Endothelial cell of umbilical vein (primary cell): ENCODE data around the gene ROBO4. TPM values are rescaled to one million over a fixed set of nuclear protein-coding genes. Genes with fewer than 3 reads are reported as not detected.

Source experiments
- BruUV-seq: library from RNA; stranded (reverse); fragments of 400-500 nt; replicated peaks from 2 replicates; lab custom pipeline; 2021; lab: Mats Ljungman, UMichigan
- CTCF ChIA-PET: fragments of 300-600, 350-600 bp; sonication (Branson Sonifier 250); formaldehyde crosslinking; loops from one replicate; lab custom pipeline; 2021; ENCODE audit warnings: antibody characterized with exemption, inconsistent platforms; lab: Charles Lee
- POLR2A ChIA-PET: fragments of 300-600, 350-600 bp; sonication (Branson Sonifier 250); formaldehyde crosslinking; loops from one replicate; lab custom pipeline; 2021; ENCODE audit warnings: antibody characterized with exemption, inconsistent platforms; lab: Charles Lee
- DNase-seq: peaks from one replicate; pipeline ENCODE4 v3.0.0-alpha.2; 2011; ENCODE audit warnings: low read depth, low spot score
- FAIRE-seq: peaks from 2 replicates; lab custom pipeline; 2011; peaks lifted over from hg19 to GRCh38; lab: Jason Lieb, UNC
- H2AFZ ChIP-seq: 2 replicates; pipeline ENCODE4 v1.6.0; 2012; ENCODE audit warnings: low read depth, low read length, control low read depth, inconsistent platforms
- H3K27ac ChIP-seq: 2 replicates; pipeline ENCODE4 v1.5.1; 2011; ENCODE audit warnings: low read depth, mild to moderate bottlenecking, control low read depth, low read length, moderate library complexity; ENCODE audit not compliant: insufficient read depth
- H3K27me3 ChIP-seq, 2 experiments: 2 replicates each; pipeline versions ENCODE4 v1.6.0 to v1.6.1; 2011; ENCODE audit warnings: low read length in 2 of 2, mixed read lengths in 1 of 2; ENCODE audit not compliant: control insufficient read depth in 2 of 2, insufficient read depth in 2 of 2
- H3K36me3 ChIP-seq, 2 experiments: 2 replicates in 1 of 2; 3 replicates in 1 of 2; pipeline ENCODE4 v1.5.1; 2011; ENCODE audit warnings: low read length in 2 of 2, mild to moderate bottlenecking in 1 of 2, moderate library complexity in 1 of 2; ENCODE audit not compliant: control insufficient read depth in 2 of 2, insufficient read depth in 2 of 2; ENCODE audit errors: extremely low read depth in 1 of 2
- H3K4me1 ChIP-seq: 3 replicates; pipeline ENCODE4 v1.5.1; 2011; ENCODE audit warnings: mild to moderate bottlenecking, low read length; ENCODE audit not compliant: control insufficient read depth, insufficient read depth; ENCODE audit errors: extremely low read depth
- H3K4me2 ChIP-seq: 2 replicates; pipeline ENCODE4 v1.6.1; 2011; ENCODE audit warnings: low read length, control low read depth, mixed read lengths; ENCODE audit not compliant: insufficient read depth
- H3K4me3 ChIP-seq, 3 experiments: fragments of 200-600 bp in 1 of 3; sonication (generic), shearing (Covaris generic) in 1 of 3; replicated peaks in 1 of 3; 2 replicates each; pipeline ENCODE4 v1.5.1; 2011 to 2016; ENCODE audit warnings: control low read depth in 3 of 3, low read length in 3 of 3, mild to moderate bottlenecking in 2 of 3, inconsistent platforms in 1 of 3, low read depth in 1 of 3, moderate library complexity in 1 of 3; ENCODE audit not compliant: insufficient read depth in 1 of 3
- H3K79me2 ChIP-seq: 2 replicates; pipeline ENCODE4 v1.6.0; 2012; ENCODE audit warnings: low read length, inconsistent platforms; ENCODE audit not compliant: control insufficient read depth, insufficient read depth
- H3K9ac ChIP-seq: replicated peaks from 2 replicates; pipeline ENCODE3; 2011; ENCODE audit warnings: low read length, control low read depth; ENCODE audit not compliant: insufficient read depth; ENCODE audit errors: extremely low read depth
- H3K9me1 ChIP-seq: replicated peaks from 3 replicates; pipeline ENCODE4 v1.6.0; 2011; ENCODE audit warnings: mild to moderate bottlenecking, low read length; ENCODE audit not compliant: control insufficient read depth, insufficient read depth; ENCODE audit errors: extremely low read depth
- H3K9me3 ChIP-seq: replicated peaks from 2 replicates; pipeline ENCODE4 v1.5.1; 2012; ENCODE audit warnings: low read length, inconsistent platforms; ENCODE audit not compliant: control insufficient read depth, insufficient read depth
- H4K20me1 ChIP-seq: replicated peaks from 2 replicates; pipeline ENCODE3; 2011; ENCODE audit warnings: mild to moderate bottlenecking, low read length; ENCODE audit not compliant: control insufficient read depth, insufficient read depth; ENCODE audit errors: extremely low read depth
- EZH2 ChIP-seq: IDR thresholded peaks from 2 replicates; pipeline ENCODE4 v1.6.1; 2012; ENCODE audit warnings: borderline replicate concordance, low read depth, mild to moderate bottlenecking, moderate library complexity, low read length, inconsistent platforms; ENCODE audit not compliant: severe bottlenecking
- FOS ChIP-seq: IDR thresholded peaks from 2 replicates; pipeline ENCODE4 v1.6.1; 2011; ENCODE audit warnings: mild to moderate bottlenecking, low read length, moderate library complexity, borderline replicate concordance; ENCODE audit not compliant: insufficient read depth
- GATA2 ChIP-seq: IDR thresholded peaks from 2 replicates; pipeline ENCODE4 v1.7.0; 2011; ENCODE audit warnings: low read depth, mild to moderate bottlenecking, moderate library complexity, mixed read lengths, low read length; ENCODE audit not compliant: insufficient read length, insufficient read depth
- JUN ChIP-seq: IDR thresholded peaks from 2 replicates; pipeline ENCODE4 v1.6.1; 2011; ENCODE audit warnings: borderline replicate concordance, low read depth; ENCODE audit not compliant: insufficient read length, insufficient read depth
- MYC ChIP-seq: IDR thresholded peaks from one replicate; pipeline ENCODE4 v1.6.1; 2011; ENCODE audit warnings: mild to moderate bottlenecking, low read depth, low read length
- POLR2A ChIP-seq: IDR thresholded peaks from 2 replicates; pipeline ENCODE4 v1.6.1; 2012; ENCODE audit warnings: low read depth, mild to moderate bottlenecking, control low read depth, low read length
- POLR2AphosphoS5 ChIP-seq: IDR thresholded peaks from 2 replicates; pipeline ENCODE4 v1.6.1; 2012; ENCODE audit warnings: low read depth, mild to moderate bottlenecking, control low read depth, low read length, moderate library complexity; ENCODE audit not compliant: insufficient read depth
- dilution Hi-C: fragments of 300-500 bp; cut with MboI; formaldehyde crosslinking; loops from one replicate; pipeline ENCODE4 v1.15.0; 2019; ENCODE audit warnings: low sequenced_read_pairs; ENCODE audit not compliant: extremely low pct_ligation_motif_present
- intact Hi-C: fragments of 100-400 bp; cut with micrococcal nuclease; formaldehyde crosslinking; loops from one replicate; pipeline ENCODE4 v1.10.0; 2022
- polyA plus RNA-seq, 4 experiments: library from polyadenylated mRNA; depleted of rRNA in 3 of 4; stranded (reverse) in 3 of 4; unstranded in 1 of 4; fragments of >200 nt; gene quantifications; 2 replicates each; pipeline versions ENCODE4 v1.2.1 to v1.2.3, GENCODE V29; 2011 to 2012; ENCODE audit warnings: missing spikeins in 1 of 4
- total RNA-seq: library from RNA; stranded (reverse); gene quantifications from 2 replicates; pipeline ENCODE4 v1.2.3, GENCODE V29; 2021
- TF ChIP-seq, protein P1 (sequence below), 2 donors: IDR thresholded peaks; 1 replicate in 1 of 2; 2 replicates in 1 of 2; pipeline ENCODE4 v1.5.1; 2011; ENCODE audit warnings: low read length in 2 of 2, mild to moderate bottlenecking in 2 of 2, moderate library complexity in 2 of 2, control low read depth in 1 of 2, inconsistent platforms in 1 of 2, low read depth in 1 of 2; ENCODE audit not compliant: insufficient read depth in 1 of 2; ENCODE audit errors: extremely low read depth in 1 of 2
- TF ChIP-seq, protein P2 (sequence below): IDR thresholded peaks from 2 replicates; pipeline ENCODE4 v1.6.1; 2011; ENCODE audit not compliant: insufficient read depth, insufficient read length

ROBO4 gene
- total and polyA plus RNA-seq, 2 donors (not counting 3 experiments of a cell fraction or from before 2014, with no cell fraction given) = 260 to 474 TPM

DNA sequence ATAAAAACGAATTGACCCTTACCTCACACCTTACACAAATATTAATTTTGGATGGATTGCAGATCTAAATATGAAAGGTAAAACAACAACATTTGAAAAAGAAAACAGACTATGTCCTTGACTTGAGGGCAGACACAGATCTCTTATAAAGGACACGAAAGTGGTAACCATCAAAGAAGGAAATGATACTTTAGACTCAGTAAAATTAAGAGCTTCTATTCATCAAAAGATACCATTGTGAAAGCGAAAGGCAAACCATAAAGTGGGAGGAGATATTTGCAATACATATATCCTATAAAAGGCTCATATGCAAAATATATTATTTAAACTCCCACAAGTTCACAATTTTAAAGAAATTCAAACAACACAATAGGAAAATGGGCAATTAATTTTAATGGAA, 33.1 kb upstream of the ROBO4 start:
- no peak overlapping the region for H3K4me2 ChIP-seq
- H3K4me1 ChIP-seq = peaks cover 6% of the 10 kb centered on the region
- BruUV-seq = no TSS peak
- TF ChIP-seq FOS (no peak), GATA2 (no peak), POLR2AphosphoS5 (no peak), JUN (no peak), POLR2A (no peak), EZH2 (no peak), MYC (no peak)
- TF ChIP-seq, protein P1, sequence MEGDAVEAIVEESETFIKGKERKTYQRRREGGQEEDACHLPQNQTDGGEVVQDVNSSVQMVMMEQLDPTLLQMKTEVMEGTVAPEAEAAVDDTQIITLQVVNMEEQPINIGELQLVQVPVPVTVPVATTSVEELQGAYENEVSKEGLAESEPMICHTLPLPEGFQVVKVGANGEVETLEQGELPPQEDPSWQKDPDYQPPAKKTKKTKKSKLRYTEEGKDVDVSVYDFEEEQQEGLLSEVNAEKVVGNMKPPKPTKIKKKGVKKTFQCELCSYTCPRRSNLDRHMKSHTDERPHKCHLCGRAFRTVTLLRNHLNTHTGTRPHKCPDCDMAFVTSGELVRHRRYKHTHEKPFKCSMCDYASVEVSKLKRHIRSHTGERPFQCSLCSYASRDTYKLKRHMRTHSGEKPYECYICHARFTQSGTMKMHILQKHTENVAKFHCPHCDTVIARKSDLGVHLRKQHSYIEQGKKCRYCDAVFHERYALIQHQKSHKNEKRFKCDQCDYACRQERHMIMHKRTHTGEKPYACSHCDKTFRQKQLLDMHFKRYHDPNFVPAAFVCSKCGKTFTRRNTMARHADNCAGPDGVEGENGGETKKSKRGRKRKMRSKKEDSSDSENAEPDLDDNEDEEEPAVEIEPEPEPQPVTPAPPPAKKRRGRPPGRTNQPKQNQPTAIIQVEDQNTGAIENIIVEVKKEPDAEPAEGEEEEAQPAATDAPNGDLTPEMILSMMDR (IDR thresholded peaks at IDR 0.05; ENCODE audit: extremely low read depth in 1 of 2, insufficient read depth in 1 of 2, low read depth in 1 of 2, low read length in 2 of 2) = no peak
- TF ChIP-seq, protein P2, sequence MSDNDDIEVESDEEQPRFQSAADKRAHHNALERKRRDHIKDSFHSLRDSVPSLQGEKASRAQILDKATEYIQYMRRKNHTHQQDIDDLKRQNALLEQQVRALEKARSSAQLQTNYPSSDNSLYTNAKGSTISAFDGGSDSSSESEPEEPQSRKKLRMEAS = no peak
- no peaks in the 10 kb centered on the region for H3K9me1 ChIP-seq
- no peak for DNase-seq
- H3K9ac ChIP-seq = no peak overlapping the region
- H3K27me3 ChIP-seq = no peaks in the 10 kb centered on the region
- FAIRE-seq = no peak
- no peaks in the 10 kb centered on the region for H3K36me3 ChIP-seq
- dilution Hi-C loops (no loop called here), intact Hi-C loops (no loop called here)
- H2AFZ ChIP-seq = no peak overlapping the region
- no peaks in the 10 kb centered on the region for H4K20me1 ChIP-seq
- H3K27ac ChIP-seq = no peak overlapping the region
- ChIA-PET CTCF (no interaction called here), POLR2A (no interaction called here)
- no peaks in the 10 kb centered on the region for H3K9me3 ChIP-seq
- no peaks in the 10 kb centered on the region for H3K79me2 ChIP-seq
- H3K4me3 ChIP-seq = no peak overlapping the region
